ENCODE results near the gene SEC24B. TPM values are rescaled to one million over a fixed set of nuclear protein-coding genes. Genes with fewer than 3 reads are reported as not detected.

The SEC24B gene
- total and polyA plus RNA-seq, 10 of the 15 experiments (the other 5 are each of a cell fraction or from before 2014, with no cell fraction given), result 6.4 to 43.2 (median 16.0) TPM

DNA sequence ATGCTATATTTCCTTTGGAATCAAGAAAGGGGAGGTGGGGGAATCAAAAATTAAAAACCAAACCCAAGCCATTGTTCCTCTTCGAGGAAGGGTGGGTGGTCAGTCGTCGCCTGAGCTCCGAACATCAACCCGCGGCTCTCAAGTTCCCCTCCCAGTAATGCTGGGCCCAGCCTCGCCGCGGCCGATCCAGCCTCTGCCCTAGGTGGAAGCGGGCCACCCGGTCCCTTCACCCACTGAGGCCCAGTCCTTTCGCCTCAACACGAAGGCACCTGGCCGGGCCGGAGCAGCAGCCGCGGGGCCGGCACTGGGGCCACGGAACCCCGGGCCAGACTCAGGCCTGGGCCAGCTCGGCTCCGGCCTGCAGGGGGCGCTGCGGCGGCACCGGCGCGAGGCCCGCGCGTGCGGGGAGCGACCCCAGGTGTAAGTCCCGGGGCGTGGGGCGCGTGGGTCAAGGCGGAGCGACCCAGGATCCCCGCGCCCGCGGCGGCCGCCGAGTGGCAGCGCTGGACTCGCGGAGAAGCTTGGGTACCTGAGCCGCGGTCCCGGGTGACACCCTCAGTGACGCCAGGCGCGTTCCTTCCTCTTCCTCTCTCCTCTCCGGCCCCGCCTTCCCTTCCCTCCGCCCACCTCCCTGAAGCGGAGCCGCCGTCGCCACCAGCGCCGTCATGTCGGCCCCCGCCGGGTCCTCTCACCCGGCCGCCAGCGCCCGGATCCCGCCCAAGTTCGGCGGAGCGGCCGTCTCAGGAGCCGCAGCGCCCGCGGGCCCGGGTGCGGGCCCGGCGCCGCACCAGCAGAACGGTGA lies at the start of gene SEC24B (continued):
- TF ChIP-seq, protein P1, sequence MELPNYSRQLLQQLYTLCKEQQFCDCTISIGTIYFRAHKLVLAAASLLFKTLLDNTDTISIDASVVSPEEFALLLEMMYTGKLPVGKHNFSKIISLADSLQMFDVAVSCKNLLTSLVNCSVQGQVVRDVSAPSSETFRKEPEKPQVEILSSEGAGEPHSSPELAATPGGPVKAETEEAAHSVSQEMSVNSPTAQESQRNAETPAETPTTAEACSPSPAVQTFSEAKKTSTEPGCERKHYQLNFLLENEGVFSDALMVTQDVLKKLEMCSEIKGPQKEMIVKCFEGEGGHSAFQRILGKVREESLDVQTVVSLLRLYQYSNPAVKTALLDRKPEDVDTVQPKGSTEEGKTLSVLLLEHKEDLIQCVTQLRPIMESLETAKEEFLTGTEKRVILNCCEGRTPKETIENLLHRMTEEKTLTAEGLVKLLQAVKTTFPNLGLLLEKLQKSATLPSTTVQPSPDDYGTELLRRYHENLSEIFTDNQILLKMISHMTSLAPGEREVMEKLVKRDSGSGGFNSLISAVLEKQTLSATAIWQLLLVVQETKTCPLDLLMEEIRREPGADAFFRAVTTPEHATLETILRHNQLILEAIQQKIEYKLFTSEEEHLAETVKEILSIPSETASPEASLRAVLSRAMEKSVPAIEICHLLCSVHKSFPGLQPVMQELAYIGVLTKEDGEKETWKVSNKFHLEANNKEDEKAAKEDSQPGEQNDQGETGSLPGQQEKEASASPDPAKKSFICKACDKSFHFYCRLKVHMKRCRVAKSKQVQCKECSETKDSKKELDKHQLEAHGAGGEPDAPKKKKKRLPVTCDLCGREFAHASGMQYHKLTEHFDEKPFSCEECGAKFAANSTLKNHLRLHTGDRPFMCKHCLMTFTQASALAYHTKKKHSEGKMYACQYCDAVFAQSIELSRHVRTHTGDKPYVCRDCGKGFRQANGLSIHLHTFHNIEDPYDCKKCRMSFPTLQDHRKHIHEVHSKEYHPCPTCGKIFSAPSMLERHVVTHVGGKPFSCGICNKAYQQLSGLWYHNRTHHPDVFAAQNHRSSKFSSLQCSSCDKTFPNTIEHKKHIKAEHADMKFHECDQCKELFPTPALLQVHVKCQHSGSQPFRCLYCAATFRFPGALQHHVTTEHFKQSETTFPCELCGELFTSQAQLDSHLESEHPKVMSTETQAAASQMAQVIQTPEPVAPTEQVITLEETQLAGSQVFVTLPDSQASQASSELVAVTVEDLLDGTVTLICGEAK (IDR thresholded peaks at IDR 0.05; ENCODE audit: borderline replicate concordance), result no peak
- TF ChIP-seq MEF2A (IDR thresholded peaks at IDR 0.05; ENCODE audit: insufficient read depth, low read depth, low read length) (no peak), KAT2A (conservative IDR thresholded peaks at IDR 0.05; ENCODE audit: control insufficient read depth, low read depth, low read length) (no peak), RELA (IDR thresholded peaks at IDR 0.05; ENCODE audit: borderline replicate concordance, partially characterized antibody) (no peak), ZNF217 (IDR thresholded peaks at IDR 0.05) (peak; percentile 90), SUZ12 (IDR thresholded peaks at IDR 0.05; ENCODE audit: unreplicated experiment) (no peak), MTA3 (IDR thresholded peaks at IDR 0.05; ENCODE audit: borderline replicate concordance, low read length) (no peak), IRF4 (IDR thresholded peaks at IDR 0.05; ENCODE audit: low read depth, low read length) (no peak), PAX5 (IDR thresholded peaks at IDR 0.05; ENCODE audit: borderline replicate concordance, low read depth, low read length) (no peak), NFIC (IDR thresholded peaks at IDR 0.05; ENCODE audit: low read depth, low read length) (no peak), STAT1 (conservative IDR thresholded peaks at IDR 0.05) (peak; percentile 85; the same call in 1 of the 2 replicates), FOXM1 (IDR thresholded peaks at IDR 0.05; ENCODE audit: low read depth, low read length) (no peak), NFYA (IDR thresholded peaks at IDR 0.05; ENCODE audit: borderline replicate concordance, low read depth, low read length) (no peak)
- TF ChIP-seq, protein P2, sequence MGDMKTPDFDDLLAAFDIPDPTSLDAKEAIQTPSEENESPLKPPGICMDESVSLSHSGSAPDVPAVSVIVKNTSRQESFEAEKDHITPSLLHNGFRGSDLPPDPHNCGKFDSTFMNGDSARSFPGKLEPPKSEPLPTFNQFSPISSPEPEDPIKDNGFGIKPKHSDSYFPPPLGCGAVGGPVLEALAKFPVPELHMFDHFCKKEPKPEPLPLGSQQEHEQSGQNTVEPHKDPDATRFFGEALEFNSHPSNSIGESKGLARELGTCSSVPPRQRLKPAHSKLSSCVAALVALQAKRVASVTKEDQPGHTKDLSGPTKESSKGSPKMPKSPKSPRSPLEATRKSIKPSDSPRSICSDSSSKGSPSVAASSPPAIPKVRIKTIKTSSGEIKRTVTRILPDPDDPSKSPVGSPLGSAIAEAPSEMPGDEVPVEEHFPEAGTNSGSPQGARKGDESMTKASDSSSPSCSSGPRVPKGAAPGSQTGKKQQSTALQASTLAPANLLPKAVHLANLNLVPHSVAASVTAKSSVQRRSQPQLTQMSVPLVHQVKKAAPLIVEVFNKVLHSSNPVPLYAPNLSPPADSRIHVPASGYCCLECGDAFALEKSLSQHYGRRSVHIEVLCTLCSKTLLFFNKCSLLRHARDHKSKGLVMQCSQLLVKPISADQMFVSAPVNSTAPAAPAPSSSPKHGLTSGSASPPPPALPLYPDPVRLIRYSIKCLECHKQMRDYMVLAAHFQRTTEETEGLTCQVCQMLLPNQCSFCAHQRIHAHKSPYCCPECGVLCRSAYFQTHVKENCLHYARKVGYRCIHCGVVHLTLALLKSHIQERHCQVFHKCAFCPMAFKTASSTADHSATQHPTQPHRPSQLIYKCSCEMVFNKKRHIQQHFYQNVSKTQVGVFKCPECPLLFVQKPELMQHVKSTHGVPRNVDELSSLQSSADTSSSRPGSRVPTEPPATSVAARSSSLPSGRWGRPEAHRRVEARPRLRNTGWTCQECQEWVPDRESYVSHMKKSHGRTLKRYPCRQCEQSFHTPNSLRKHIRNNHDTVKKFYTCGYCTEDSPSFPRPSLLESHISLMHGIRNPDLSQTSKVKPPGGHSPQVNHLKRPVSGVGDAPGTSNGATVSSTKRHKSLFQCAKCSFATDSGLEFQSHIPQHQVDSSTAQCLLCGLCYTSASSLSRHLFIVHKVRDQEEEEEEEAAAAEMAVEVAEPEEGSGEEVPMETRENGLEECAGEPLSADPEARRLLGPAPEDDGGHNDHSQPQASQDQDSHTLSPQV (IDR thresholded peaks at IDR 0.05), result peak; percentile 91
- TF ChIP-seq, protein P3, sequence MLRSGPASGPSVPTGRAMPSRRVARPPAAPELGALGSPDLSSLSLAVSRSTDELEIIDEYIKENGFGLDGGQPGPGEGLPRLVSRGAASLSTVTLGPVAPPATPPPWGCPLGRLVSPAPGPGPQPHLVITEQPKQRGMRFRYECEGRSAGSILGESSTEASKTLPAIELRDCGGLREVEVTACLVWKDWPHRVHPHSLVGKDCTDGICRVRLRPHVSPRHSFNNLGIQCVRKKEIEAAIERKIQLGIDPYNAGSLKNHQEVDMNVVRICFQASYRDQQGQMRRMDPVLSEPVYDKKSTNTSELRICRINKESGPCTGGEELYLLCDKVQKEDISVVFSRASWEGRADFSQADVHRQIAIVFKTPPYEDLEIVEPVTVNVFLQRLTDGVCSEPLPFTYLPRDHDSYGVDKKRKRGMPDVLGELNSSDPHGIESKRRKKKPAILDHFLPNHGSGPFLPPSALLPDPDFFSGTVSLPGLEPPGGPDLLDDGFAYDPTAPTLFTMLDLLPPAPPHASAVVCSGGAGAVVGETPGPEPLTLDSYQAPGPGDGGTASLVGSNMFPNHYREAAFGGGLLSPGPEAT (IDR thresholded peaks at IDR 0.05; ENCODE audit: low read depth), result no peak
- TF ChIP-seq, protein P4, sequence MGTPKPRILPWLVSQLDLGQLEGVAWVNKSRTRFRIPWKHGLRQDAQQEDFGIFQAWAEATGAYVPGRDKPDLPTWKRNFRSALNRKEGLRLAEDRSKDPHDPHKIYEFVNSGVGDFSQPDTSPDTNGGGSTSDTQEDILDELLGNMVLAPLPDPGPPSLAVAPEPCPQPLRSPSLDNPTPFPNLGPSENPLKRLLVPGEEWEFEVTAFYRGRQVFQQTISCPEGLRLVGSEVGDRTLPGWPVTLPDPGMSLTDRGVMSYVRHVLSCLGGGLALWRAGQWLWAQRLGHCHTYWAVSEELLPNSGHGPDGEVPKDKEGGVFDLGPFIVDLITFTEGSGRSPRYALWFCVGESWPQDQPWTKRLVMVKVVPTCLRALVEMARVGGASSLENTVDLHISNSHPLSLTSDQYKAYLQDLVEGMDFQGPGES (IDR thresholded peaks at IDR 0.05), result no peak
- TF ChIP-seq, protein P5, sequence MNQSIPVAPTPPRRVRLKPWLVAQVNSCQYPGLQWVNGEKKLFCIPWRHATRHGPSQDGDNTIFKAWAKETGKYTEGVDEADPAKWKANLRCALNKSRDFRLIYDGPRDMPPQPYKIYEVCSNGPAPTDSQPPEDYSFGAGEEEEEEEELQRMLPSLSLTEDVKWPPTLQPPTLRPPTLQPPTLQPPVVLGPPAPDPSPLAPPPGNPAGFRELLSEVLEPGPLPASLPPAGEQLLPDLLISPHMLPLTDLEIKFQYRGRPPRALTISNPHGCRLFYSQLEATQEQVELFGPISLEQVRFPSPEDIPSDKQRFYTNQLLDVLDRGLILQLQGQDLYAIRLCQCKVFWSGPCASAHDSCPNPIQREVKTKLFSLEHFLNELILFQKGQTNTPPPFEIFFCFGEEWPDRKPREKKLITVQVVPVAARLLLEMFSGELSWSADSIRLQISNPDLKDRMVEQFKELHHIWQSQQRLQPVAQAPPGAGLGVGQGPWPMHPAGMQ (IDR thresholded peaks at IDR 0.05; ENCODE audit: borderline replicate concordance), result no peak
